Suprapubic skin (tissue), 4 donors: Measurements from ENCODE around the gene BPIFB2. TPM values are rescaled to one million over a fixed set of nuclear protein-coding genes. Genes with fewer than 3 reads are reported as not detected.

Experiments
- DNase-seq, 2 donors: peaks; one replicate each; pipeline ENCODE4 v3.0.0-alpha.2; 2019; ENCODE audit warnings: low spot score in 2 of 2
- H3K27ac ChIP-seq: fragments of 200-600 bp; sonication (generic); one replicate; pipeline ENCODE4 v1.5.1; 2019
- H3K27me3 ChIP-seq: fragments of 200-600 bp; sonication (generic); one replicate; pipeline ENCODE4 v1.5.1; 2019
- H3K36me3 ChIP-seq: fragments of 200-600 bp; sonication (generic); one replicate; pipeline ENCODE4 v1.5.1; 2019
- H3K4me1 ChIP-seq: fragments of 200-600 bp; sonication (generic); one replicate; pipeline ENCODE4 v1.5.1; 2019
- H3K4me3 ChIP-seq: fragments of 200-600 bp; sonication (generic); one replicate; pipeline ENCODE4 v1.5.1; 2019; ENCODE audit warnings: mild to moderate bottlenecking
- H3K9me3 ChIP-seq: fragments of 200-600 bp; sonication (generic); one replicate; pipeline ENCODE4 v1.5.1; 2019
- EP300 ChIP-seq: sonication (generic); formaldehyde crosslinking; IDR thresholded peaks from one replicate; pipeline ENCODE4 v1.6.1; 2017; ENCODE audit warnings: antibody characterized with exemption
- POLR2A ChIP-seq, 2 donors: fragments of 450-650 bp; IDR thresholded peaks; one replicate each; pipeline ENCODE4 v1.6.1; 2017; ENCODE audit warnings: antibody characterized with exemption in 2 of 2, mild to moderate bottlenecking in 2 of 2, moderate library complexity in 2 of 2
- POLR2AphosphoS5 ChIP-seq, 3 donors: sonication (generic); formaldehyde crosslinking; IDR thresholded peaks; one replicate each; pipeline ENCODE4 v1.6.1; 2017; ENCODE audit warnings: antibody characterized with exemption in 3 of 3
- WGBS: methylation state at CpG from one replicate; pipeline ENCODE4 v1.1.5; 2018; 5-methylcytosine and 5-hydroxymethylcytosine counted together
- total RNA-seq, 4 donors: library from RNA; depleted of rRNA; stranded (reverse); fragments of >200 nt; gene quantifications; one replicate each; pipeline ENCODE4 v1.1.0, GENCODE V29; 2016
- TF ChIP-seq, protein P1 (sequence below), 2 donors: fragments of 200-600 bp in 1 of 2; fragments of 450-650 bp in 1 of 2; sonication (generic) in 1 of 2; IDR thresholded peaks; one replicate each; pipeline ENCODE4 v1.5.1; 2016 to 2019; ENCODE audit warnings: antibody characterized with exemption in 2 of 2, mild to moderate bottlenecking in 1 of 2, moderate library complexity in 1 of 2

BPIFB2 gene
- total RNA-seq, 4 donors from 2014 or later, result not detected

DNA sequence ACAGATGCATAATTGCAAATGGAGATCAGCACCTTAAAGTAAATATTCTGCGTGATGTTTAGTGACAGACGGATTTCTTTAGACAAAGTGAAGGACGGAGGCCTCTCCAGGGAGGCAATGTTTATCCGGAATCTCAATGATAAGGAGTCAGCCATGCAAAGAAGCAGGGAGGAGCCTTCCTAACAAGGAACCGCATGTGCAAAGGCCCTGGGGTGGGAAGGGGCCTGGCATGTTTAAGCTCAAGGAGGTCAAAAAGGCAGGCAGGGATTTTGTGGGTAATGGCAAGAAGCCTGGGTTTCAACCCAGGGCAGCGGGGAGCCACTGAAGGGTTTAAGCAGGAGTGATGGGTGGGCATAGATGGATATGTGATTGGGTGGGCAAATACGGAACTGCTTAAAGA is 46.9 kb downstream of the BPIFB2 start:
- WGBS, result 83% methylated on average over 7 of the region's 7 CpGs
- no peak for DNase-seq
- H3K9me3 ChIP-seq, result no peaks in the 10 kb centered on the region
- TF ChIP-seq EP300 (no peak), POLR2AphosphoS5 (IDR thresholded peaks at IDR 0.05) (no peak), POLR2A (IDR thresholded peaks at IDR 0.05) (no peak)
- TF ChIP-seq, protein P1, sequence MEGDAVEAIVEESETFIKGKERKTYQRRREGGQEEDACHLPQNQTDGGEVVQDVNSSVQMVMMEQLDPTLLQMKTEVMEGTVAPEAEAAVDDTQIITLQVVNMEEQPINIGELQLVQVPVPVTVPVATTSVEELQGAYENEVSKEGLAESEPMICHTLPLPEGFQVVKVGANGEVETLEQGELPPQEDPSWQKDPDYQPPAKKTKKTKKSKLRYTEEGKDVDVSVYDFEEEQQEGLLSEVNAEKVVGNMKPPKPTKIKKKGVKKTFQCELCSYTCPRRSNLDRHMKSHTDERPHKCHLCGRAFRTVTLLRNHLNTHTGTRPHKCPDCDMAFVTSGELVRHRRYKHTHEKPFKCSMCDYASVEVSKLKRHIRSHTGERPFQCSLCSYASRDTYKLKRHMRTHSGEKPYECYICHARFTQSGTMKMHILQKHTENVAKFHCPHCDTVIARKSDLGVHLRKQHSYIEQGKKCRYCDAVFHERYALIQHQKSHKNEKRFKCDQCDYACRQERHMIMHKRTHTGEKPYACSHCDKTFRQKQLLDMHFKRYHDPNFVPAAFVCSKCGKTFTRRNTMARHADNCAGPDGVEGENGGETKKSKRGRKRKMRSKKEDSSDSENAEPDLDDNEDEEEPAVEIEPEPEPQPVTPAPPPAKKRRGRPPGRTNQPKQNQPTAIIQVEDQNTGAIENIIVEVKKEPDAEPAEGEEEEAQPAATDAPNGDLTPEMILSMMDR (IDR thresholded peaks at IDR 0.05), result no peak
- H3K4me1 ChIP-seq, result no peaks in the 10 kb centered on the region
- no peaks in the 10 kb centered on the region for H3K36me3 ChIP-seq
- no peak overlapping the region for H3K4me3 ChIP-seq
- H3K27ac ChIP-seq, result no peak overlapping the region
- H3K27me3 ChIP-seq, result peaks cover 4% of the 10 kb centered on the region

DNA sequence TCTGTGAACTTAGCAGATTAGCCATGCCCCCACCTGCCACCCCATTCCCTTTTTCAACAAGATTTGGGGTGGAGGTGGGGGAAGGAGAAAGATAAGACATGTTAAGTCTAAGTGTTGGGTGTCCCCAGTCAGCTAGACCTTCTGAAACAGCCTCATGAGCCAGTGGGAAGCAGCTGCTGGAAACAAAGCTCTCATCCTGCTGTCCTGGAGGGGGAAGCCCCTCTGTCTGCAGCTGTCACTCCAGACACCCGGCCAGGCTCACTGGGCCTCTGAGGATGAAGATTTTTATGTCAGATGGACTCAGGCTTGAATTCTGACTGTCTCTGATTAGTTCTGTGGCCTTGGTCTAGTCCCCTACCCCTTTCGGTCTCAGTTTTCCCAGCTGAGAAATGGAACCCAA is 47.3 kb downstream of the BPIFB2 start:
- WGBS, result 100% methylated on average over 2 of the region's 2 CpGs
- no peak overlapping the region for H3K4me3 ChIP-seq
- no peaks in the 10 kb centered on the region for H3K4me1 ChIP-seq
- no peak overlapping the region for H3K27ac ChIP-seq
- H3K9me3 ChIP-seq, result no peaks in the 10 kb centered on the region
- no peak for DNase-seq
- no peaks in the 10 kb centered on the region for H3K36me3 ChIP-seq
- TF ChIP-seq EP300, result no peak
- no peak for TF ChIP-seq POLR2A (IDR thresholded peaks at IDR 0.05)
- TF ChIP-seq POLR2AphosphoS5 (IDR thresholded peaks at IDR 0.05), result no peak
- TF ChIP-seq, protein P1 (IDR thresholded peaks at IDR 0.05), result no peak
- H3K27me3 ChIP-seq, result peaks cover 8% of the 10 kb centered on the region

DNA sequence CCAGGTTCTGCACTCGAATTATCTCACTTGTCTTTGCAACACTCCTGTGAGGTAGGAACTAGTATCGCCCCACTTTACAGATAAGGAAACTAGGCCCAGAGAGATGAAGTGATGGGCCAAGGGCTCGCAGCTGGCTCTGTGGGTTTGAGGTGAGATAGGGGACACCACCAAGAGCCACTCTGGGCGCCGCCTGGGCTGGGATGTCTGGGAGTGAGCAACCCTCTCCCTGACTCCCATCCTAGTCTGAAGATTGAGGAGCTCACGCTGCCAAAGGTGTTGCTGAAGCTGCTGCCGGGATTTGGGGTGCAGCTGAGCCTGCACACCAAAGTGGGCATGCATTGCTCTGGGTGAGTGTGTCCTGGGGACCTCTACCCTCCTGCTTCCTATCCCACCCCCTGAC is 51.6 kb downstream of the BPIFB2 start:
- no peaks in the 10 kb centered on the region for H3K36me3 ChIP-seq
- no peak overlapping the region for H3K27ac ChIP-seq
- no peak for DNase-seq
- H3K27me3 ChIP-seq, result peaks cover 8% of the 10 kb centered on the region
- H3K4me1 ChIP-seq, result no peaks in the 10 kb centered on the region
- no peak overlapping the region for H3K4me3 ChIP-seq
- no peaks in the 10 kb centered on the region for H3K9me3 ChIP-seq
- WGBS, result 85% methylated on average over 4 of the region's 7 CpGs
- no peak for TF ChIP-seq POLR2AphosphoS5 (IDR thresholded peaks at IDR 0.05)
- no peak for TF ChIP-seq EP300
- TF ChIP-seq POLR2A (IDR thresholded peaks at IDR 0.05), result no peak
- TF ChIP-seq, protein P1 (IDR thresholded peaks at IDR 0.05), result no peak

DNA sequence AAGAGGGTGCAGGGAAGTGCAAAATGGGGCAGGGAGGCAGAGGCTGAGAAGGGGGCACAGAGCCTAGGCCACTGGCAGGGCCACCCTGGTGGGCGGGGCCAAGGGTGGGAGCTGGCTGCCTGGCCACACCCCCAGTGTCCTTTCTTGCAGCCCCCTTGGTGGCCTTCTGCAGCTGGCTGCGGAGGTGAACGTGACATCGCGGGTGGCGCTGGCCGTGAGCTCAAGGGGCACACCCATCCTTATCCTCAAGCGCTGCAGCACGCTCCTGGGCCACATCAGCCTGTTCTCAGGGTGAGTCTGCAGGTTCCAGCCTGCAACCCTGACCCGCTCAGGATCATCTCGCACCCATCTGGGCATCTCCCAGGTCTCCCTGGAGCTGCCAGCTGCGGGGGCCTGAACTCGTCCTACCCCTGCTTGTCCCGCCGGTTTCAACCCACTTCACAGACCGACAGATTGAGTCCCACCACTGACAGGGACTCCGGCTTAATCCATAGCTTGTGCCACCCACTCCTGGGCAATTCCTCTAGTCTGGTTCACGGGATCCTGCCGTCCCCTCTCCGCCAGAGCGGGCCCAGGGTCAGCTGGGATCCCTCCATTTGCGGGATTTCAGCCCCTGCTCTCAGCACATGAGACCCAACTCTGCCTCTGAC is 52.4 kb downstream of the BPIFB2 start:
- TF ChIP-seq POLR2A (IDR thresholded peaks at IDR 0.05) (no peak), POLR2AphosphoS5 (IDR thresholded peaks at IDR 0.05) (no peak), EP300 (no peak)
- TF ChIP-seq, protein P1 (IDR thresholded peaks at IDR 0.05), result no peak
- Histone ChIP-seq H3K27ac (no peak overlapping the region), H3K27me3 (peaks cover 8% of the 10 kb centered on the region), H3K9me3 (no peaks in the 10 kb centered on the region), H3K4me1 (no peaks in the 10 kb centered on the region), H3K36me3 (no peaks in the 10 kb centered on the region), H3K4me3 (no peak overlapping the region)
- WGBS, result 89% methylated on average over 13 of the region's 22 CpGs
- DNase-seq, result no peak

DNA sequence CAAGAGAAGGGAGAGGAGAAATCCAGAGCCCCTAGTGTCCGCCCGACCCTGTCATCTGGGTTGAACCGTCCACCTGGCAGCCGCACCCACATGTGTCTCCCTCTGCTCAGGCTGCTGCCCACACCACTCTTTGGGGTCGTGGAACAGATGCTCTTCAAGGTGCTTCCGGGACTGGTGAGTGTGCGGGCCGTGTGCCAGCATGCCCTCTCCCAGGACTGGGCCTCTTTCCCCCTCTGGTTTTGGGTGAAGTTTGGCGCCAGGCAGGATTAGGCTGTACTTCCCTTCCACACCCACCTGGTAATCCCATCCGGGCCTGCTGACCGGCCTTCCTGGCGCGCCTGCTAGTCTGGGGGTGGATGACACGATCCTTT is 54.1 kb downstream of the BPIFB2 start:
- 85% methylated on average over 10 of the region's 14 CpGs for WGBS

More for the DNA sequence above, 54.1 kb downstream of the BPIFB2 start:
- Histone ChIP-seq H3K9me3 (no peaks in the 10 kb centered on the region), H3K27me3 (peaks cover 4% of the 10 kb centered on the region), H3K4me1 (no peaks in the 10 kb centered on the region), H3K27ac (no peak overlapping the region), H3K4me3 (no peak overlapping the region), H3K36me3 (no peaks in the 10 kb centered on the region)
- no peak for TF ChIP-seq POLR2AphosphoS5 (IDR thresholded peaks at IDR 0.05)
- no peak for TF ChIP-seq EP300
- no peak for TF ChIP-seq POLR2A (IDR thresholded peaks at IDR 0.05)
- TF ChIP-seq, protein P1 (IDR thresholded peaks at IDR 0.05), result no peak
- no peak for DNase-seq
